ENCODE results near the gene NQO2. TPM values are rescaled to one million over a fixed set of nuclear protein-coding genes. Genes with fewer than 3 reads are reported as not detected.

NQO2 gene
- total RNA-seq, 2 experiments from 2014 or later: 40.7 to 44.2 TPM

Other genes starting within 250 kb of the NQO2 start
- gene MYLK4, start 249.0 kb upstream of the NQO2 start, total RNA-seq: under 1 TPM; 0.12 to 0.16 TPM
- gene WRNIP1, start 234.5 kb upstream of the NQO2 start, total RNA-seq: 10 to 100 TPM; 41.6 to 42.3 TPM
- gene SERPINB1, start 158.0 kb upstream of the NQO2 start, total RNA-seq: 100 to 1,000 TPM; 200 to 243 TPM
- gene SERPINB9, start 96.6 kb upstream of the NQO2 start, total RNA-seq: 100 to 1,000 TPM in 1 of 2 experiments, 10 to 100 TPM in 1; 90.0 to 109 TPM
- 10 to 100 TPM; 36.2 to 41.3 TPM for gene SERPINB6, start 28.3 kb upstream of the NQO2 start, total RNA-seq
- 10 to 100 TPM; 17.4 to 19.3 TPM for gene RIPK1, start 68.6 kb downstream of the NQO2 start, total RNA-seq
- gene BPHL, start 118.8 kb downstream of the NQO2 start, total RNA-seq: 10 to 100 TPM; 15.8 to 16.7 TPM
- gene TUBB2A, start 157.7 kb downstream of the NQO2 start, total RNA-seq: 1 to 10 TPM; 1.7 to 1.8 TPM
- under 1 TPM in 1 of 2 experiments, not detected in 1; 0.09 TPM for gene TUBB2B, start 227.8 kb downstream of the NQO2 start, total RNA-seq

Data from activated CD4-positive, alpha-beta T cell treated with anti-CD3 and anti-CD28 coated beads for 36 hours (primary cell).